Kidney epithelial cell (primary cell): ENCODE measurements around the gene RGS12. TPM values are rescaled to one million over a fixed set of nuclear protein-coding genes. Genes with fewer than 3 reads are reported as not detected.

ENCODE experiments used
- DNase-seq: peaks from one replicate; pipeline ENCODE4 v3.0.0-alpha.2; 2010; ENCODE audit warnings: low read depth
- H3K27me3 ChIP-seq: 2 replicates; pipeline ENCODE4 v1.6.0; 2011; ENCODE audit warnings: low read length; ENCODE audit not compliant: control insufficient read depth, insufficient read depth
- H3K36me3 ChIP-seq: 2 replicates; pipeline ENCODE4 v1.5.1; 2011; ENCODE audit warnings: low read length; ENCODE audit not compliant: control insufficient read depth, insufficient read depth
- H3K4me3 ChIP-seq: 2 replicates; pipeline ENCODE4 v1.5.1; 2011; ENCODE audit warnings: low read depth, mild to moderate bottlenecking, control low read depth, low read length
- total RNA-seq: library from RNA; depleted of rRNA; stranded (reverse); fragments of >200 nt; gene quantifications from 2 replicates; pipeline ENCODE4 v1.2.3, GENCODE V29; 2015
- TF ChIP-seq, protein P1 (sequence below): IDR thresholded peaks from 2 replicates; pipeline ENCODE4 v1.5.1; 2011; ENCODE audit warnings: mild to moderate bottlenecking, moderate library complexity, low read length, control low read depth, inconsistent platforms; ENCODE audit not compliant: insufficient read depth, poor library complexity, severe bottlenecking

The RGS12 gene
- total RNA-seq, 1 donor from 2014 or later, result 28.7 TPM

DNA sequence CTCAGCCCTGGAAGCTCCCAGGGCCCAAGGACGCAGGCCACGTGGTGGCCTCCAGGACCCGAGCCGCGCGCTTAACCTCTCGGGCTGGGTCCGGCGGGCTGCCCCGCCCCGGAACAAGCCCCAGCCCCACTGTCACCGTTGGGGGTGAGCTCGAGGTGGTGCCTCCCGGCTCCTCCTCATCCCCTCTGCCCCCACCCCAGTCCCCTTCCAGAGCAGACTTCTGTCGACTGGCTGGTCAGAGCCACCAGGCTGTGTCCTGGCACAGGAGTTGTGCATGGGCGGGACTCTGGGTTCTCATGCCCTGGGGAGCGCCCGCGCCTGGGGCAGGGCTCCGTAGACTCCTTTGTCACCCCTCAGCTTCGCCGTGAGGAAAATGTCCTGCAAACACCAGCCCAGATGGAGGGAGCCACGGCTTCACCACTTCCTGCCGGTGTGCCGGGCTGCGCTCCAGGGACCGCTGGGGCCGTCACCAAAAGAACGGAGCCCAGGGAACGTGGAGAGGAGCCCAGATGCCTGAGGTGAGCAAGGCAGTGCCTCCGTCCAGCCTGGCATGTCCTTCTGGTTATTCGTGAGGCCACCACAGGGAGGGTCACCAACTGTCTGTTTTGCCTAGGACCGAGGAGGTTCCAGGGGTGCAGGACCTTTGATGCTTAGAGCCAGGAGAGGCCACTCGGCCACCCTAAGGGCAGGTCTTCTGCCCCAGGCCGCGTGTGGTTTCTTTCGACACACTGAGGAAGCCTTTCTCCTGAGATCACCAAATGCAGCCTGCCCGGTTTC lies 7.1 kb upstream of the RGS12 start:
- Histone ChIP-seq H3K4me3 (no peak overlapping the region), H3K27me3 (peaks cover 14% of the 10 kb centered on the region), H3K36me3 (no peaks in the 10 kb centered on the region)
- DNase-seq, result no peak
- TF ChIP-seq, protein P1, sequence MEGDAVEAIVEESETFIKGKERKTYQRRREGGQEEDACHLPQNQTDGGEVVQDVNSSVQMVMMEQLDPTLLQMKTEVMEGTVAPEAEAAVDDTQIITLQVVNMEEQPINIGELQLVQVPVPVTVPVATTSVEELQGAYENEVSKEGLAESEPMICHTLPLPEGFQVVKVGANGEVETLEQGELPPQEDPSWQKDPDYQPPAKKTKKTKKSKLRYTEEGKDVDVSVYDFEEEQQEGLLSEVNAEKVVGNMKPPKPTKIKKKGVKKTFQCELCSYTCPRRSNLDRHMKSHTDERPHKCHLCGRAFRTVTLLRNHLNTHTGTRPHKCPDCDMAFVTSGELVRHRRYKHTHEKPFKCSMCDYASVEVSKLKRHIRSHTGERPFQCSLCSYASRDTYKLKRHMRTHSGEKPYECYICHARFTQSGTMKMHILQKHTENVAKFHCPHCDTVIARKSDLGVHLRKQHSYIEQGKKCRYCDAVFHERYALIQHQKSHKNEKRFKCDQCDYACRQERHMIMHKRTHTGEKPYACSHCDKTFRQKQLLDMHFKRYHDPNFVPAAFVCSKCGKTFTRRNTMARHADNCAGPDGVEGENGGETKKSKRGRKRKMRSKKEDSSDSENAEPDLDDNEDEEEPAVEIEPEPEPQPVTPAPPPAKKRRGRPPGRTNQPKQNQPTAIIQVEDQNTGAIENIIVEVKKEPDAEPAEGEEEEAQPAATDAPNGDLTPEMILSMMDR, result no peak

DNA sequence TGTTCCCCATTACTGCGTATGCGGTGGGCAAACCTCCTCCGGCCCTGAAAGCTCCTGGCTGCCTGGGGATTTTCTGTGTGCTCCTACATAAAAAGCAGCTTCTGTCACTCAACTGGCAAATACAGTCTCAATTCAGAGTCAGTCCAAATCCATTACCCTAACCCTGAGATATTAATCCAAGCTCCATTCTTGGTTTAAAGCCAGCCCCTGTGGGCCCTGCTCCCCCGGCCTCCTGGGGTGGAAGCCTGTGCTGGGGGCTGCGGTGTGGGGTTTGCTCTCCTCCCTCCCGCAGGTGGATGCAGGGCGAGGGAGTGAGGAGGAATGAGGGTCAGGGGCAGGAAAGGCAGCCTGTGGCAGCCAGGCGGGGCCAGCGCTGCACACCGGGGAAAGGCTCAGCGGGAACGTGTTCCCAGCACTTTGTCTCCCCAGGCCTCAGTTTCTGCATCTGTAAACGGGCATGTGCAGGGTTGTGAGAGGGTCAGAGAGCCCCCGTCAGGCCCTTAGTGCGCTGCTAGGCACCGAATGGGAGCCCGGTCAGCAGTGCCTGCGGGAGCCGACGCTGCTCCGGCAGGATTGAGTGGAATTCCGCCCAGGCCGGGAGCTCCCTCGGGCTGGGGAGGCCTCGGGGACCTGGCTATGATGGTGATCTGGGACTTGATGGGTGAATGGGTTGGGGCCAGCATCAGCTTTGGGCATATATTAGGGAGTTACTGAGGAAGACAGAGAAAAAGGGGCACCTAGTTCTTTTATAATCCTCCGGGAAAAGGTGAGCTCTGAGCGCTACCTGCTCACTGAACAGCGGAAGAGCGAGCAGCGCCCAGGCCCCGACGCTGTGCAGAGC lies 6.3 kb upstream of the RGS12 start:
- TF ChIP-seq, protein P1, result no peak
- Histone ChIP-seq H3K4me3 (no peak overlapping the region), H3K27me3 (peaks cover 14% of the 10 kb centered on the region), H3K36me3 (no peaks in the 10 kb centered on the region)
- DNase-seq, result no peak

DNA sequence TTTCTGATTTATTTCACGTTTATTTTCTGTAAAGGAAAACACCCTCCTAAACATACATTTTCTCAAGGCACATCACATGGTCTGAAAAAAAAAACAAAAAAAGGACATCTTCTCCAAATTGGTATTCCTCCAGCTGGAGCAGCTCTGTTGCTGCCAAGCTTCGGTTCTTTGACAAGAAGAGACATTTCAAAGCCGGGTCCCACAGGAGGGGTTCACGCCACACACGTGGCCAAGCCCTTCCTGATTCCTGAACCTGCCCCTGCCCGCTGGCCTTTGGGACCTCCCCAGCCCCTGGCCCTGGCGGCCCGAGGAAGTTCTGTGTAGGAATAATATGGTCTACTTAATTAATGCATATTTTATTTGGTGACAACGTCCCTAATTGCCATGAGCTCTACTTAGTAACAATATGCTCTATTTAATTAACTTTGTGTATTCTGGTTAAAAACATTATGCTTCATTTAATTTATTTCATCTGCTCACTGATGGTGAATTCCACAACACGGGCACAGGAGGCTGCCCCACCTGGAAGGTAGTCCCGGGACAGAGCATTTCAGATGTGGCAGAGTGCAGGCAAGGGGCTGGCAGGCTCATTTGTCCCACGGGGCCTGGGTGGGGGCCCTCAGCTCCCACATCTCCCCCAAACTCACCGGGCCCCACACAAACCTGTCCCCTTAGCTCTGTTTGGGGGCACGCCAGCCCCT lies 5.4 kb upstream of the RGS12 start:
- no peaks in the 10 kb centered on the region for H3K36me3 ChIP-seq
- no peak for DNase-seq
- no peak overlapping the region for H3K4me3 ChIP-seq
- H3K27me3 ChIP-seq, result peaks cover 14% of the 10 kb centered on the region
- TF ChIP-seq, protein P1, result no peak

DNA sequence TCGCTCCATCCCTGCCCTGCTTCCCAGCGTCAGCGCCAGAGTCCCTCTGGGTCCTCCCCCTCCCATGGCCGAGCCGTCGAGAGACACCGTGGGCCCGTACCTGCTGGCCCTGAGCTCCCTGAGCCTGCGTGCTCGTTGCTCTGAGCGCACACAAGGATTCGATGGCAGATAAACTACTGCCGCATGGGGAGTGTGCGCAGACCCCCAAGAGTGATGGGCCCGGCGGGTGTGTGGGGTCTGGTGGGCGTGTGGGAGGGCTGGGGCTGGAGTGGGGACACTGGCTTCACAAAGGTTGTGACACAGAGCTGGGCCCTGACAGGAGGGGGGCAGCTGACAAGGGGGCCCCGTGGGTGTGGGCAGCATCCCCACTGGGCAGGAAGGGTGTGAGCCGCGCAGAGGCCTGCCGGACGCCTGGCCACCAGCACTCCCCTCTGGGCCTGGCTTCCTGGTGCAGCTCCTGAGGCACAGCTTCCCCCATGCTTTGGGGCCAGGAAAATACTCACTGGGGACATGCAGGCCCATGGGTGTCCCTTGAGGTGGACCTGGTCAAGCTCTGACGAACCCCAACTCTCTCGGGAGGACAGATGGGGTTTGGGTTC lies 4.8 kb upstream of the RGS12 start:
- Histone ChIP-seq H3K36me3 (no peaks in the 10 kb centered on the region), H3K4me3 (no peak overlapping the region), H3K27me3 (peaks cover 14% of the 10 kb centered on the region)
- TF ChIP-seq, protein P1, result no peak
- no peak for DNase-seq

DNA sequence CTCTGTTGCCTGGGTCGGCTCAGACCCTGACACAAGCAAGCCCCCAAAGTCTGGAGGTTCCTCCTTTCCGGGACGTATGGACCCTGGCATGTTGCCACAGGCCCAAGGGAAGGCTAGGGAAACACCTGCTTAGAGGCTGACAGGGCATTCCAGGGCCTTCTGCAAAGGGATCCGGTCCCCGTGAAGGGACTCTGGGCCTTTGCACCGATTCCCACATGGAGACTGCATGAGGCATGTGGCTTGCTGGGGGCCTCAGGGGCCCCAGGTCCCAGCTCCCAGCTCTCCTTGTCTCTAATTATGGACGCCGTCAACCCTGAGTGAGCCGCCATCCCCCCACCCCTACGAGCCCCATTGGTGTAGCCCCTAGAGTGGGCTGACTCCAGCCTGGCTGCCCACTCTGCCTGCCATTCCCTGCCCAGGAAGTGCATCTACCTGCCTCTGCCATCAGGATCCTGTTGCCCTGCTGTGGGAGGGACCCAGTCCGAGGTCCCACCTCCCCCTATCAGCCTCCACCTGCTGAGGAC lies 4.2 kb upstream of the RGS12 start:
- Histone ChIP-seq H3K4me3 (no peak overlapping the region), H3K27me3 (peaks cover 14% of the 10 kb centered on the region), H3K36me3 (no peaks in the 10 kb centered on the region)
- no peak for DNase-seq
- TF ChIP-seq, protein P1, result no peak
